HL-60 (cell line): Measurements from ENCODE around the gene SLK.

Experiments
- DNase-seq, 2 experiments: peaks; one replicate each; pipeline ENCODE4 v3.0.0-alpha.2; 2010 to 2020; ENCODE audit warnings: low read depth in 1 of 2, low spot score in 1 of 2
- H3K27ac ChIP-seq: fragments of 250-450 bp; sonication (Bioruptor Pico); replicated peaks from 2 replicates; pipeline ENCODE4 v1.5.1; 2020; ENCODE audit warnings: mild to moderate bottlenecking, moderate library complexity
- H3K27me3 ChIP-seq: fragments of 250-450 bp; sonication (Bioruptor Pico); 2 replicates; pipeline ENCODE4 v1.5.1; 2021; ENCODE audit warnings: mild to moderate bottlenecking, moderate library complexity; ENCODE audit not compliant: insufficient read depth, poor library complexity, severe bottlenecking
- H3K4me3 ChIP-seq: replicated peaks from 2 replicates; pipeline ENCODE4 v1.5.1; 2011; ENCODE audit warnings: mild to moderate bottlenecking, control low read depth, low read length; ENCODE audit not compliant: insufficient read depth
- GABPA ChIP-seq: IDR thresholded peaks from 2 replicates; pipeline ENCODE4 v1.6.1; 2012; ENCODE audit warnings: low read depth
- POLR2AphosphoS5 ChIP-seq: IDR thresholded peaks from 2 replicates; pipeline ENCODE4 v1.6.1; 2012; ENCODE audit warnings: low read depth
- REST ChIP-seq: IDR thresholded peaks from 2 replicates; pipeline ENCODE4 v1.6.1; 2012; ENCODE audit warnings: low read depth; ENCODE audit not compliant: insufficient replicate concordance
- SPI1 ChIP-seq: IDR thresholded peaks from 2 replicates; pipeline ENCODE4 v1.6.1; 2012; ENCODE audit warnings: low read depth, mild to moderate bottlenecking, borderline replicate concordance
- TF ChIP-seq, protein P1 (sequence below): IDR thresholded peaks from one replicate; pipeline ENCODE4 v1.5.1; 2011; ENCODE audit warnings: low read length, control low read depth, inconsistent platforms; ENCODE audit not compliant: insufficient read depth

Gene SLK

GRCh38 chr10:103975169-103975568 is 8.2 kb downstream of the SLK start:
- Histone ChIP-seq H3K27me3 (no peaks in the 10 kb centered on the region), H3K27ac (no peak overlapping the region), H3K4me3 (no peak overlapping the region)
- no peak for TF ChIP-seq GABPA
- TF ChIP-seq, protein P1, sequence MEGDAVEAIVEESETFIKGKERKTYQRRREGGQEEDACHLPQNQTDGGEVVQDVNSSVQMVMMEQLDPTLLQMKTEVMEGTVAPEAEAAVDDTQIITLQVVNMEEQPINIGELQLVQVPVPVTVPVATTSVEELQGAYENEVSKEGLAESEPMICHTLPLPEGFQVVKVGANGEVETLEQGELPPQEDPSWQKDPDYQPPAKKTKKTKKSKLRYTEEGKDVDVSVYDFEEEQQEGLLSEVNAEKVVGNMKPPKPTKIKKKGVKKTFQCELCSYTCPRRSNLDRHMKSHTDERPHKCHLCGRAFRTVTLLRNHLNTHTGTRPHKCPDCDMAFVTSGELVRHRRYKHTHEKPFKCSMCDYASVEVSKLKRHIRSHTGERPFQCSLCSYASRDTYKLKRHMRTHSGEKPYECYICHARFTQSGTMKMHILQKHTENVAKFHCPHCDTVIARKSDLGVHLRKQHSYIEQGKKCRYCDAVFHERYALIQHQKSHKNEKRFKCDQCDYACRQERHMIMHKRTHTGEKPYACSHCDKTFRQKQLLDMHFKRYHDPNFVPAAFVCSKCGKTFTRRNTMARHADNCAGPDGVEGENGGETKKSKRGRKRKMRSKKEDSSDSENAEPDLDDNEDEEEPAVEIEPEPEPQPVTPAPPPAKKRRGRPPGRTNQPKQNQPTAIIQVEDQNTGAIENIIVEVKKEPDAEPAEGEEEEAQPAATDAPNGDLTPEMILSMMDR: no peak
- no peak for TF ChIP-seq SPI1
- TF ChIP-seq REST: no peak
- no peak for TF ChIP-seq POLR2AphosphoS5
- DNase-seq: no peak

- no peak overlapping the region for H3K4me3 ChIP-seq
- no peak overlapping the region for H3K27ac ChIP-seq
- no peak for TF ChIP-seq REST
- no peak for TF ChIP-seq SPI1
- TF ChIP-seq POLR2AphosphoS5: no peak
- TF ChIP-seq, protein P1: no peak
- no peak for TF ChIP-seq GABPA
- no peaks in the 10 kb centered on the region for H3K27me3 ChIP-seq
- no peak for DNase-seq
Measured at GRCh38 chr10:103977204-103977603, 10.3 kb downstream of the SLK start.

DNA sequence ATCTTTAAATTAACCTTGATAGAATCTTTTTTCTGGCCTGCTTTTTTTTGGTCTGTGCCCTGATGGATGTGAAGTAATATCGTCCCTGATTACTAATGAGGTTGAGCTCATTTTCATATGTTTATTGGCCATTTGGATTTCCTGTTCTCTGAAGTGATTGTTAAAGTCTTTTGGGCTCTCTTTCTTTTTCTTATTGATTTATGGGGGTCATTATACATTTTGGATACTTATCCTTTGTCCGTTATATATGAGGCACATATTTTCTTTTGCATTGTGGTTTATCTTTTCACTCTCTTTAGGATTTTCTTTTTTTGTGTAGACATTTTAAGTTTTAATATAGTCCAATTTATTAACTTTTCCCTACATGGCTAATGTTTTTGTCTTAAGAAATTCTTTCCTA is 12.6 kb downstream of the SLK start:
- no peak for DNase-seq
- no peak overlapping the region for H3K27ac ChIP-seq

More for the DNA sequence above, 12.6 kb downstream of the SLK start:
- H3K27me3 ChIP-seq: no peaks in the 10 kb centered on the region
- no peak overlapping the region for H3K4me3 ChIP-seq
- TF ChIP-seq REST: no peak
- no peak for TF ChIP-seq SPI1
- TF ChIP-seq, protein P1: no peak
- no peak for TF ChIP-seq GABPA
- TF ChIP-seq POLR2AphosphoS5: no peak
